Neural cell (in vitro differentiated cells): ENCODE results near the gene SLC25A15. TPM values are rescaled to one million over a fixed set of nuclear protein-coding genes. Genes with fewer than 3 reads are reported as not detected.

Experiments used
- H2AFZ ChIP-seq: fragments of 200-600, 300-800 bp; sonication (generic), shearing (Covaris generic); 2 replicates; pipeline ENCODE4 v1.6.0; 2014; ENCODE audit warnings: low read depth, mild to moderate bottlenecking, antibody characterized with exemption, low read length, moderate library complexity
- H3F3A ChIP-seq: fragments of 200-600 bp; shearing (Covaris generic); 2 replicates; pipeline ENCODE4 v1.6.1; 2016; ENCODE audit warnings: mild to moderate bottlenecking, moderate library complexity, mixed read lengths, antibody characterized with exemption, low read length; ENCODE audit not compliant: insufficient read depth, poor library complexity, severe bottlenecking
- H3K27ac ChIP-seq: fragments of 200-600, 300-800 bp; sonication (generic), shearing (Covaris generic); 2 replicates; pipeline ENCODE4 v1.5.1; 2014; ENCODE audit warnings: mild to moderate bottlenecking, low read length, moderate library complexity
- H3K27me3 ChIP-seq: fragments of 300-800, 200-600 bp; sonication (generic), shearing (Covaris generic); 2 replicates; pipeline ENCODE4 v1.6.0; 2014; ENCODE audit warnings: mild to moderate bottlenecking, low read depth, low read length, moderate library complexity; ENCODE audit not compliant: insufficient read depth
- H3K36me3 ChIP-seq: fragments of 300-800, 200-600 bp; sonication (generic), shearing (Covaris generic); 2 replicates; pipeline ENCODE4 v1.5.1; 2014; ENCODE audit warnings: mild to moderate bottlenecking, antibody characterized with exemption, low read length, moderate library complexity; ENCODE audit not compliant: insufficient read depth
- H3K4me2 ChIP-seq: fragments of 300-800, 200-600 bp; sonication (generic), shearing (Covaris generic); 2 replicates; pipeline ENCODE4 v1.6.0; 2014; ENCODE audit warnings: mild to moderate bottlenecking, low read length
- H3K4me3 ChIP-seq: fragments of 300-800, 200-600 bp; sonication (generic), shearing (Covaris generic); 2 replicates; pipeline ENCODE4 v1.5.1; 2014; ENCODE audit warnings: mild to moderate bottlenecking, low read length, moderate library complexity
- H3K79me2 ChIP-seq: fragments of 200-600 bp; shearing (Covaris generic); replicated peaks from 2 replicates; pipeline ENCODE4 v1.6.0; 2014; ENCODE audit warnings: mild to moderate bottlenecking, low read length, moderate library complexity; ENCODE audit not compliant: insufficient read depth
- H3K9ac ChIP-seq: fragments of 300-800, 200-600 bp; sonication (generic), shearing (Covaris generic); 2 replicates; pipeline ENCODE4 v1.6.1; 2016; ENCODE audit warnings: mild to moderate bottlenecking, low read length, mixed read lengths
- H3K9me2 ChIP-seq: fragments of 200-600 bp; shearing (Covaris generic); 2 replicates; pipeline ENCODE4 v1.6.1; 2016; ENCODE audit warnings: mild to moderate bottlenecking, low read length, mixed read lengths; ENCODE audit not compliant: insufficient read depth
- H3K9me3 ChIP-seq: fragments of 200-600, 300-800 bp; sonication (generic), shearing (Covaris generic); 2 replicates; pipeline ENCODE4 v1.6.1; 2016; ENCODE audit warnings: mild to moderate bottlenecking, mixed run types, low read length, moderate library complexity, mixed read lengths
- H4K20me1 ChIP-seq: fragments of 200-600 bp; shearing (Covaris generic); 2 replicates; pipeline ENCODE4 v1.6.1; 2016; ENCODE audit warnings: mild to moderate bottlenecking, mixed run types; ENCODE audit not compliant: insufficient read depth
- EP300 ChIP-seq: fragments of 450-650 bp; conservative IDR thresholded peaks from 2 replicates; pipeline ENCODE4 v1.6.1; 2014; ENCODE audit warnings: antibody characterized with exemption, mild to moderate bottlenecking, moderate library complexity; ENCODE audit not compliant: poor library complexity, severe bottlenecking
- EZH2 ChIP-seq: fragments of 200-600, 300-800 bp; shearing (Covaris generic), sonication (generic); IDR thresholded peaks from 2 replicates; pipeline ENCODE4 v1.6.1; 2014; ENCODE audit warnings: antibody characterized with exemption, low read length, borderline replicate concordance, mild to moderate bottlenecking; ENCODE audit not compliant: insufficient read depth, poor library complexity, severe bottlenecking
- MXI1 ChIP-seq: fragments of 450-650 bp; conservative IDR thresholded peaks from 2 replicates; pipeline ENCODE4 v1.6.1; 2014; ENCODE audit warnings: antibody characterized with exemption, mild to moderate bottlenecking; ENCODE audit not compliant: poor library complexity, severe bottlenecking
- POLR2AphosphoS5 ChIP-seq: IDR thresholded peaks from 2 replicates; pipeline ENCODE4 v1.6.1; 2012
- RAD21 ChIP-seq: fragments of 450-650 bp; conservative IDR thresholded peaks from 2 replicates; pipeline ENCODE4 v1.6.1; 2014; ENCODE audit warnings: antibody characterized with exemption, mild to moderate bottlenecking, moderate library complexity
- SMC3 ChIP-seq: fragments of 450-650 bp; conservative IDR thresholded peaks from 2 replicates; pipeline ENCODE4 v1.6.1; 2014; ENCODE audit warnings: antibody characterized with exemption, mild to moderate bottlenecking, moderate library complexity; ENCODE audit not compliant: poor library complexity
- TAF1 ChIP-seq: IDR thresholded peaks from 2 replicates; pipeline ENCODE4 v1.6.1; 2012; ENCODE audit warnings: low read depth
- polyA plus RNA-seq: library from polyadenylated mRNA; depleted of rRNA; stranded (reverse); fragments of >200 nt; gene quantifications from 2 replicates; pipeline ENCODE4 v1.2.3, GENCODE V29; 2014
- TF ChIP-seq, protein P1 (sequence below): fragments of 450-650 bp; IDR thresholded peaks from 2 replicates; pipeline ENCODE4 v1.5.1; 2014; ENCODE audit warnings: antibody characterized with exemption, mild to moderate bottlenecking, moderate library complexity; ENCODE audit not compliant: poor library complexity, severe bottlenecking
- TF ChIP-seq, protein P2 (sequence below): IDR thresholded peaks from 2 replicates; pipeline ENCODE4 v1.6.1; 2012; ENCODE audit warnings: borderline replicate concordance

Gene SLC25A15
- polyA plus RNA-seq, 1 donor from 2014 or later = 23.6 TPM

GRCh38 chr13:40792284-40793051, 3.1 kb downstream of the SLC25A15 start:
- no peaks in the 10 kb centered on the region for H3K36me3 ChIP-seq
- no peak overlapping the region for H3K27ac ChIP-seq
- no peak overlapping the region for H3K4me2 ChIP-seq
- H2AFZ ChIP-seq = no peak overlapping the region
- no peaks in the 10 kb centered on the region for H3K79me2 ChIP-seq
- H3K9ac ChIP-seq = no peak overlapping the region
- H3K4me3 ChIP-seq = no peak overlapping the region
- H3K27me3 ChIP-seq = no peaks in the 10 kb centered on the region
- H3K9me2 ChIP-seq = no peaks in the 10 kb centered on the region
- no peaks in the 10 kb centered on the region for H3K9me3 ChIP-seq
- no peaks in the 10 kb centered on the region for H3F3A ChIP-seq
- TF ChIP-seq SMC3 (no peak), RAD21 (no peak), EZH2 (no peak), POLR2AphosphoS5 (no peak), MXI1 (no peak), TAF1 (no peak), EP300 (no peak)
- TF ChIP-seq, protein P1, sequence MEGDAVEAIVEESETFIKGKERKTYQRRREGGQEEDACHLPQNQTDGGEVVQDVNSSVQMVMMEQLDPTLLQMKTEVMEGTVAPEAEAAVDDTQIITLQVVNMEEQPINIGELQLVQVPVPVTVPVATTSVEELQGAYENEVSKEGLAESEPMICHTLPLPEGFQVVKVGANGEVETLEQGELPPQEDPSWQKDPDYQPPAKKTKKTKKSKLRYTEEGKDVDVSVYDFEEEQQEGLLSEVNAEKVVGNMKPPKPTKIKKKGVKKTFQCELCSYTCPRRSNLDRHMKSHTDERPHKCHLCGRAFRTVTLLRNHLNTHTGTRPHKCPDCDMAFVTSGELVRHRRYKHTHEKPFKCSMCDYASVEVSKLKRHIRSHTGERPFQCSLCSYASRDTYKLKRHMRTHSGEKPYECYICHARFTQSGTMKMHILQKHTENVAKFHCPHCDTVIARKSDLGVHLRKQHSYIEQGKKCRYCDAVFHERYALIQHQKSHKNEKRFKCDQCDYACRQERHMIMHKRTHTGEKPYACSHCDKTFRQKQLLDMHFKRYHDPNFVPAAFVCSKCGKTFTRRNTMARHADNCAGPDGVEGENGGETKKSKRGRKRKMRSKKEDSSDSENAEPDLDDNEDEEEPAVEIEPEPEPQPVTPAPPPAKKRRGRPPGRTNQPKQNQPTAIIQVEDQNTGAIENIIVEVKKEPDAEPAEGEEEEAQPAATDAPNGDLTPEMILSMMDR = no peak
- TF ChIP-seq, protein P2, sequence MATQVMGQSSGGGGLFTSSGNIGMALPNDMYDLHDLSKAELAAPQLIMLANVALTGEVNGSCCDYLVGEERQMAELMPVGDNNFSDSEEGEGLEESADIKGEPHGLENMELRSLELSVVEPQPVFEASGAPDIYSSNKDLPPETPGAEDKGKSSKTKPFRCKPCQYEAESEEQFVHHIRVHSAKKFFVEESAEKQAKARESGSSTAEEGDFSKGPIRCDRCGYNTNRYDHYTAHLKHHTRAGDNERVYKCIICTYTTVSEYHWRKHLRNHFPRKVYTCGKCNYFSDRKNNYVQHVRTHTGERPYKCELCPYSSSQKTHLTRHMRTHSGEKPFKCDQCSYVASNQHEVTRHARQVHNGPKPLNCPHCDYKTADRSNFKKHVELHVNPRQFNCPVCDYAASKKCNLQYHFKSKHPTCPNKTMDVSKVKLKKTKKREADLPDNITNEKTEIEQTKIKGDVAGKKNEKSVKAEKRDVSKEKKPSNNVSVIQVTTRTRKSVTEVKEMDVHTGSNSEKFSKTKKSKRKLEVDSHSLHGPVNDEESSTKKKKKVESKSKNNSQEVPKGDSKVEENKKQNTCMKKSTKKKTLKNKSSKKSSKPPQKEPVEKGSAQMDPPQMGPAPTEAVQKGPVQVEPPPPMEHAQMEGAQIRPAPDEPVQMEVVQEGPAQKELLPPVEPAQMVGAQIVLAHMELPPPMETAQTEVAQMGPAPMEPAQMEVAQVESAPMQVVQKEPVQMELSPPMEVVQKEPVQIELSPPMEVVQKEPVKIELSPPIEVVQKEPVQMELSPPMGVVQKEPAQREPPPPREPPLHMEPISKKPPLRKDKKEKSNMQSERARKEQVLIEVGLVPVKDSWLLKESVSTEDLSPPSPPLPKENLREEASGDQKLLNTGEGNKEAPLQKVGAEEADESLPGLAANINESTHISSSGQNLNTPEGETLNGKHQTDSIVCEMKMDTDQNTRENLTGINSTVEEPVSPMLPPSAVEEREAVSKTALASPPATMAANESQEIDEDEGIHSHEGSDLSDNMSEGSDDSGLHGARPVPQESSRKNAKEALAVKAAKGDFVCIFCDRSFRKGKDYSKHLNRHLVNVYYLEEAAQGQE = no peak
- no peaks in the 10 kb centered on the region for H4K20me1 ChIP-seq

DNA sequence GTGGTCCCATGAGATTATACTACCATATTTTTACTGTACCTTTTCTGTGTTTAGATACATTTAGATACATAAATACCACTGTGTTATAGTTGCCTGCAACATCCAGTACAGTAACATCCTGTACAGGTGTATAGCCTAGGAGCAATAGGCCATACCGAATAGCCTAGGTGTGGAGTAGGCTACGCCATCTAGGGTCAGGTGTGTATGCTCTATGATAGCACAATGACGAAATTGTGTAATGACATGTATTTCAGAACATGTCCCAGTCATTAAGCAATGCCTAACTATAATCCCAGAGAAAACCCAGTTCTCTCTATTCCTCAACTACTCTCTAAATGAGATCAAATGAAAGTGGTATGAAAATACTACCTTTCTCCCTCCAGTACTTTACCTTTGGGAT, 3.9 kb downstream of the SLC25A15 start:
- no peaks in the 10 kb centered on the region for H3K79me2 ChIP-seq

More for the DNA sequence above, 3.9 kb downstream of the SLC25A15 start:
- H4K20me1 ChIP-seq = no peaks in the 10 kb centered on the region
- H3K4me2 ChIP-seq = no peak overlapping the region
- no peaks in the 10 kb centered on the region for H3K27me3 ChIP-seq
- H2AFZ ChIP-seq = no peak overlapping the region
- no peaks in the 10 kb centered on the region for H3K36me3 ChIP-seq
- no peak overlapping the region for H3K9ac ChIP-seq
- H3F3A ChIP-seq = no peaks in the 10 kb centered on the region
- TF ChIP-seq TAF1 (no peak), POLR2AphosphoS5 (no peak), EP300 (no peak), MXI1 (no peak), SMC3 (no peak), RAD21 (no peak), EZH2 (no peak)
- TF ChIP-seq, protein P2 = no peak
- TF ChIP-seq, protein P1 = no peak
- no peaks in the 10 kb centered on the region for H3K9me2 ChIP-seq
- H3K4me3 ChIP-seq = no peak overlapping the region
- H3K27ac ChIP-seq = no peak overlapping the region
- H3K9me3 ChIP-seq = no peaks in the 10 kb centered on the region
